H54 (cell line): ENCODE data around the gene EBF4.

ENCODE experiments used
- DNase-seq: peaks from one replicate; pipeline ENCODE4 v3.0.0; 2011; ENCODE audit warnings: low spot score, mixed read lengths; ENCODE audit not compliant: insufficient read length
- FAIRE-seq: peaks from 3 replicates; lab custom pipeline; 2011; peaks lifted over from hg19 to GRCh38; lab: Jason Lieb, UNC
- POLR2A ChIP-seq: IDR thresholded peaks from 2 replicates; pipeline ENCODE4 v1.6.1; 2011; ENCODE audit warnings: low read depth, mild to moderate bottlenecking, low read length

EBF4 gene, protein sequence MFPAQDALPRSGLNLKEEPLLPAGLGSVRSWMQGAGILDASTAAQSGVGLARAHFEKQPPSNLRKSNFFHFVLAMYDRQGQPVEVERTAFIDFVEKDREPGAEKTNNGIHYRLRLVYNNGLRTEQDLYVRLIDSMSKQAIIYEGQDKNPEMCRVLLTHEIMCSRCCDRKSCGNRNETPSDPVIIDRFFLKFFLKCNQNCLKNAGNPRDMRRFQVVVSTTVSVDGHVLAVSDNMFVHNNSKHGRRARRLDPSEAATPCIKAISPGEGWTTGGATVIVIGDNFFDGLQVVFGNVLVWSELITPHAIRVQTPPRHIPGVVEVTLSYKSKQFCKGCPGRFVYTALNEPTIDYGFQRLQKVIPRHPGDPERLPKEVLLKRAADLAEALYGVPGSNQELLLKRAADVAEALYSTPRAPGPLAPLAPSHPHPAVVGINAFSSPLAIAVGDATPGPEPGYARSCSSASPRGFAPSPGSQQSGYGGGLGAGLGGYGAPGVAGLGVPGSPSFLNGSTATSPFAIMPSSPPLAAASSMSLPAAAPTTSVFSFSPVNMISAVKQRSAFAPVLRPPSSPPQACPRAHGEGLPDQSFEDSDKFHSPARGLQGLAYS

GRCh38 chr20:2692036-2692885 lies at the start of gene EBF4:
EBF4 (plus strand) TSS chr20:2692780; CDS start chr20:2693646, 866 bp downstream.
- no peak for DNase-seq

DNA sequence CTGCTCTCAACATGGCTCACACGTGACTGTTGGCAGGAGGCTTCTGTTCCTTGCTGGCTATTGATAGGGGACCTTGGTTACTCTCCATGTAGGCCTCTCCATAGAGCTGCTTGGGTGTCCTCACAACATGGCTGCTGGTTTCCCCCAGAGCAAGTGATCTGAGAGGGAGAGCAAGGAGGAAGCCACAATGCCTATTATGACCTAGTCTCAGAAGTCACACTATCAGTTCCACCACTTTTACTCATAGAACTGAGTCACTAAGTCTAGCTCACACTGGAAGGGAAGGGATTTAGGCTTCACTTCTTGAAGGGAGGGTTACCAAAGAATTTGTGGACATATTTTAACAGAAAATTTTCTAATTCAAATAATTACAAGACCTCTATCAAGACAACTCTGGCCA lies 48.9 kb upstream of the EBF4 start:
- FAIRE-seq, result no peak
- no peak for TF ChIP-seq POLR2A
- no peak for DNase-seq

More at GRCh38 chr20:2692036-2692885, at the start of gene EBF4:
- FAIRE-seq, result no peak
- TF ChIP-seq POLR2A, result no peak

GRCh38 chr20:2651772-2652723 lies 40.5 kb upstream of the EBF4 start, which contains the start of gene NOP56:
NOP56 (plus strand) TSS chr20:2652632; CDS start chr20:2652661, 29 bp downstream.
- FAIRE-seq, result no peak
- TF ChIP-seq POLR2A, result peak; percentile 90
- DNase-seq, result peak; percentile 83

DNA sequence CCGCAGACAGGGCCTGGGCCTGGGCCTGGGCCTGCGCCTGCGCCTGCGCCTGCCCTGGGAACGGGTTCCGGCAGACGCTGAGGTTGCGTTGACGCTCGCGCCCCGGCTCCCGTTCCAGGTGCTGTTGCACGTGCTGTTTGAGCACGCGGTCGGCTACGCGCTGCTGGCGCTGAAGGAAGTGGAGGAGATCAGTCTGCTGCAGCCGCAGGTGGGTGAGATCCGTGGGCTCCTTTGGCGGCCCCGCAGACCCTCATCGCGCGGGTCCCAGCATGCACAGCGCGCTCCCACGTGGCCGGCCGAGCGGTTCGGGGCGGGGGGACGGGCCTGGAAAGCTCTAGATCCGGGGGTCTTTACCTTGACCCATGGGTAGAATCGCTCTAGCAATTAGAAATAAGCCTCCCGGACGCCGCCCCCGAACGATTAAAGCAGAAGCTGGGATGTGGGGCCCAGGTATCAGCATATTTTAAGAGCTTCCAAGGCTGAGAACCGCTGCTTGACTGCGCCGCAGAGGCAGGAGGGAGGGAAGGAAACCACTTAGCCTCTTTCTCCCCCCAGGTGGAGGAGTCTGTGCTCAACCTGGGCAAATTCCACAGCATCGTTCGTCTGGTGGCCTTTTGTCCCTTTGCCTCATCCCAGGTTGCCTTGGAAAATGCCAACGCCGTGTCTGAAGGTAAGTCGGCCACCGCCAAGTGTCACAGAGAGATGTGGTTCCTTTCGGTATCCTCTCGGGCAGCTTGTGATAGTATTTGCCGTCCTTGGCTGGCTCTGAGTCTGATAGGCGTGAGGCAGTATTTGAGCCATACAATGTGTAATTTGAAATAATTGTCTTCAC lies 39.6 kb upstream of the EBF4 start:
- DNase-seq, result no peak
- no peak for TF ChIP-seq POLR2A
- FAIRE-seq, result no peak

DNA sequence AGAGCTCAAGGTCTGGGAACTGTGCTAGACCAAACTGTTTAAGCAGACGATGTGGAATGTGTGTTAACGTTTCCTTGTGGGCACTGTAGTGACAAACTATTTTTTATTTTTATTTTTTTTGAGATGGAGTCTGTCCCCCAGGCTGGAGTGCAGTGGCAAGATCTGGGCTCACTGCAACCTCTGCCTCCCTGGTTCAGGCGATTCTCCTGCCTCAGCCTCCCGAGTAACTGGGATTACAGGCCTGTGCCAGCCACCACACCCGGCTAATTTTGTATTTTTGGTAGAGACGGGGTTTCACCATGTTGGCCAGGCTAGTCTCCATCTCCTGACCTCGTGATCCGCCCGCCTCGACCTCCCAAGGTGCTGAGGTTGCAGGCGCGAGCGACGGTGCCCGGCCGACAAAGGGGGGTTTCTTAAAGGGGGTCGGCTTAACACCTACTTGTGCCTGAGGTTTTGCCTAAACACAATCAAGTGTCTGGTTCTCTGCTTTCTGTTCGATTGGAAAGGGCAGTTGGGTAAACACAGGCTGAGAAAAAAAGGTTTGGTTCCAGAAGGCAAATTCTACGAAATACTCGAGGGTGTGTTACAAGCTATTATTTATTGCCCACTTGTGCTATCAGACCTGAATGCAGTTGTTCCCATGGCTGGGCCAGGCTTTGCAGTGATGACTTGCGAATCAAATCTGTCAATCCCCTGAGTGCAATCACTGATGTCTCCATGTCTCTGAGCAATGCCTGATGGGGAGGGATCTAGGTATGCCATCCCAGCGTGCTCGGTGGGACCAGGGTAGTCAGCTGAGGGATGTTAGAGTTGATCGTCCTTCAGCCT lies 38.8 kb upstream of the EBF4 start:
- DNase-seq, result no peak
- no peak for FAIRE-seq
- TF ChIP-seq POLR2A, result no peak

GRCh38 chr20:2654384-2654822 lies 38.2 kb upstream of the EBF4 start:
- no peak for TF ChIP-seq POLR2A
- FAIRE-seq, result no peak

DNA sequence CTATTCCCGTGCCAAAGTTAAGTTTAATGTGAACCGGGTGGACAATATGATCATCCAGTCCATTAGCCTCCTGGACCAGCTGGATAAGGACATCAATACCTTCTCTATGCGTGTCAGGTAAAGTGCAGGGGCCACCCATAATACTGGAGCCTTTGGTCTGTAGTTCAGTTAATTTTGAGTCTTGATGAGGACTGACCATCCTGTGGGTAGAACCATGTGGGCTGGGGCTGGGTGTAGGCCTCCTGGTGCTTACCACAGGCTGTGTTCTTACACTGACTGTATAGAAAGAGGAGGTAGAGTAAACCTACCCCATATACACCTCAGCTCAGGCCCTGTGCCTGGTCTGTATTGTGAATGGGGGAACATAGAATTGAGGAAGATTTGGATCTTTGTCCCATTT lies 37.7 kb upstream of the EBF4 start:
- no peak for TF ChIP-seq POLR2A
- DNase-seq (no peak), FAIRE-seq (no peak)

More at GRCh38 chr20:2654384-2654822, 38.2 kb upstream of the EBF4 start:
- no peak for DNase-seq

DNA sequence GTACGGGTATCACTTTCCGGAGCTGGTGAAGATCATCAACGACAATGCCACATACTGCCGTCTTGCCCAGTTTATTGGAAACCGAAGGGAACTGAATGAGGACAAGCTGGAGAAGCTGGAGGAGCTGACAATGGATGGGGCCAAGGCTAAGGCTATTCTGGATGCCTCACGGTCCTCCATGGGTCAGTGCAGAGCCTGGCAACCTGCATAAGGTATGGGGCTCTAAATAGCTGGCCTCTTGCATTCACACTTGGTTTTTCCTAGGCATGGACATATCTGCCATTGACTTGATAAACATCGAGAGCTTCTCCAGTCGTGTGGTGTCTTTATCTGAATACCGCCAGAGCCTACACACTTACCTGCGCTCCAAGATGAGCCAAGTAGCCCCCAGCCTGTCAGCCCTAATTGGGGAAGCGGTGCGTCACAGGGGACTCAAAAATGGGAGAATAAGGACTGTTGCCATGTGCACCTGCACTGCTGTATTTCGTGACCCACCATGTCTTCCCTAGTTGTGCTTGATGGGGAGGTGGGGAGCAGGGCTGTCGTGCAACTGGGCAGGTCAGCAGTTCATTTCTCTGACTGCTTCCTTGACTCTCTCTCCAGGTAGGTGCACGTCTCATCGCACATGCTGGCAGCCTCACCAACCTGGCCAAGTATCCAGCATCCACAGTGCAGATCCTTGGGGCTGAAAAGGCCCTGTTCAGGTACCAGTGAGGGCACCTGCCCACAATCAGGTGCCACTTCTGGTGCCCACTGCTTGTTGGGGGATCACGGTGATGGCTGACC lies 37.1 kb upstream of the EBF4 start:
- DNase-seq, result no peak
- no peak for TF ChIP-seq POLR2A
- FAIRE-seq, result no peak

DNA sequence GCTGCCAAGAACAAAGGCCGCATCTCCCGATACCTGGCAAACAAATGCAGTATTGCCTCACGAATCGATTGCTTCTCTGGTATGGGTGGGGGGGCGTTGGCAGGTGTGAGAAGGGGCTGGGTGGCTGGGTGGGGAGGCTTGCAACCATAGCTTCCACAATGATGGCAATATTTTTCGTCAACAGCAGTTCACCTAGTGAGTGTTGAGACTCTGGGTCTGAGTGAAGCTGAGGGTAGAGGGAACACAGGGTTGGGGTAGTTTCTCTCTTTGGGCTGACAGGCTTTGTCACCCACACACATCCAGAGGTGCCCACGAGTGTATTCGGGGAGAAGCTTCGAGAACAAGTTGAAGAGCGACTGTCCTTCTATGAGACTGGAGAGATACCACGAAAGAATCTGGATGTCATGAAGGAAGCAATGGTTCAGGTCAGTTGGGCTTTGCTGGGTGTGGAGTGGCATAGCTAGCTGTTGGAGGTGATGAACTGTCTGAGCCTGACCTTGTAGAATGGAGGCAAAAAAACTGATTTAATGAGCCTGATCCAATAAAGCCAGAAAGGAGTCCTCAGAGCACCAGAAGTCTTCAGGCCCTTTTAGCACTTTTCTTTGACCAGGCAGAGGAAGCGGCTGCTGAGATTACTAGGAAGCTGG lies 36.0 kb upstream of the EBF4 start:
- FAIRE-seq (no peak), DNase-seq (no peak)
- no peak for TF ChIP-seq POLR2A

- TF ChIP-seq POLR2A, result no peak
- no peak for FAIRE-seq
- no peak for DNase-seq
These were observed 35.3 kb upstream of the EBF4 start for GRCh38 chr20:2657241-2657640.
